ENCODE measurements around the gene RANBP1.

- TF ChIP-seq, protein P1, sequence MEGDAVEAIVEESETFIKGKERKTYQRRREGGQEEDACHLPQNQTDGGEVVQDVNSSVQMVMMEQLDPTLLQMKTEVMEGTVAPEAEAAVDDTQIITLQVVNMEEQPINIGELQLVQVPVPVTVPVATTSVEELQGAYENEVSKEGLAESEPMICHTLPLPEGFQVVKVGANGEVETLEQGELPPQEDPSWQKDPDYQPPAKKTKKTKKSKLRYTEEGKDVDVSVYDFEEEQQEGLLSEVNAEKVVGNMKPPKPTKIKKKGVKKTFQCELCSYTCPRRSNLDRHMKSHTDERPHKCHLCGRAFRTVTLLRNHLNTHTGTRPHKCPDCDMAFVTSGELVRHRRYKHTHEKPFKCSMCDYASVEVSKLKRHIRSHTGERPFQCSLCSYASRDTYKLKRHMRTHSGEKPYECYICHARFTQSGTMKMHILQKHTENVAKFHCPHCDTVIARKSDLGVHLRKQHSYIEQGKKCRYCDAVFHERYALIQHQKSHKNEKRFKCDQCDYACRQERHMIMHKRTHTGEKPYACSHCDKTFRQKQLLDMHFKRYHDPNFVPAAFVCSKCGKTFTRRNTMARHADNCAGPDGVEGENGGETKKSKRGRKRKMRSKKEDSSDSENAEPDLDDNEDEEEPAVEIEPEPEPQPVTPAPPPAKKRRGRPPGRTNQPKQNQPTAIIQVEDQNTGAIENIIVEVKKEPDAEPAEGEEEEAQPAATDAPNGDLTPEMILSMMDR (conservative IDR thresholded peaks at IDR 0.05; ENCODE audit: low read depth, low read length) = no peak
- no peak for TF ChIP-seq EZH2 (IDR thresholded peaks at IDR 0.05; ENCODE audit: borderline replicate concordance, low read depth, low read length, poor library complexity, severe bottlenecking)
Measured at GRCh38 chr22:20110359-20110985, 5.4 kb upstream of the RANBP1 start.

Measured in A673 (cell line).